ENCODE results near the gene ARHGAP10.
"Not testable (repeated sequence)": the region's sequence is repeated elsewhere in the genome, so short reads cannot be mapped to it uniquely, and the experiment has no call there.

The ARHGAP10 gene

DNA sequence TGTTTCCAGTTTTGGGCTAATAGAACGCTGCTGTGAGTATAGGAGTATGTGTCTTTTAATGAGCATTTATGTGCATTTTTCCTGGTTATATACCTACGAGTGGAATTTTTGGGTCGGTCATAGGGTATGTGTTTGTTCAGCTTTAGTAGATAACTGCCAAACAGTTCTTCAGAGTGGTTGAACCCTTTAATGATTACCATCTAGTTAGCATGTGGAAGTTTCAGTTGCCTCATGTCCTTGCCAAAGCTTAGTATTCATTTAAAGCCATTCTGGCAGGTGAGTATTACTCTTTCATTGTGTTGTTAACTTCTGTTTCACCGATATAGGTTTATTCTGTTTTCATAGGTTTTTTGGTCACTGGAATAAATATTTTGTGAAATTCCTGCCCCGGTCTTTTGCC is 229.1 kb downstream of the ARHGAP10 start:
- DNase-seq, result no peak

DNA sequence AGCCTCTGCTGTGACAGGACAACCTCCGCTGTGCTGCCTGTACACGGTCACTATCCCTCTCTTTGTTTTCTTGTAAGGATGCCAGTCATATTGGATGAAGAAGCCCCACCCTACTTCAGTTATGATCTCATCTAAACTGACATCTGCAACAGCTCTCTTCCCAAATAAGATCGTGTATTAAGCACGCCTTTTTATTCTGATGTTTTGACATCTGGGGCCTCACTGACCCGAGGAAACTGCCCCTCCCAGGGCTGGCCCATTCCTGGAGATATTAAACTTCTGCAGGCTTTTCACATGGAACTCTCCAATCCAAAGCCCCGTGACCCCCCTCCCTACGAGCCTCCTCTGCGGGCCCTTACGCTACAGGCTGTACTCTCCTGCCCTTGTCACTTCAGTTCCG is 232.0 kb downstream of the ARHGAP10 start:
- DNase-seq, result no peak

DNA sequence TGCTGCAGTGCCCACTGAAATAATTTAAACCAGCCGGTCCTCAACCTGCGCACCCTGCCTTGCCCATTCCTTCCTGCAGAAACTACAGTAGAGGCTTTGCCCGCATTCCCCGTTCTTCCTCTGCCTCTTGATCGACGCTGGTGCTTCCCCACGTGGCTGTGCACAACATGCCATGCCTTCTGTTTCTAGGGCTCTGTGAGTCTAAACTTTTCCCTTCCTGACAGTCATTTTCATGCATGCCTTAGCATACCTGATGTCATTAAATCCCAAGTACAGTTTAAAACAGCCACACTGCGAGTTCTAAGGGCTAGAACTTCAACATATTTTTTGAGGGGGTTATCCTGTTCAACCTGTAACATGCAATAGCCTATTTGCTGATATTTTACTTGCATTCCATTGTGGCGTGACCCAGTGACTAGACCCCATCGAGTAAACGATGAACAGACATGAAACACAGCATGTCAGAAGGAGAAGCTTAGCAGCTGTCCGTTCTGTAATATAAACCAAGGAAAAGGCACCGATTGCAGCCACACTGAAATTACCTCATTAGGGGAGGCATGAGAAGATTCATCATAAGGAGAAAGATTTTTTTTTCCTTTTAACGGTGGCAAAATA is 232.5 kb downstream of the ARHGAP10 start:
- DNase-seq, result no peak

DNA sequence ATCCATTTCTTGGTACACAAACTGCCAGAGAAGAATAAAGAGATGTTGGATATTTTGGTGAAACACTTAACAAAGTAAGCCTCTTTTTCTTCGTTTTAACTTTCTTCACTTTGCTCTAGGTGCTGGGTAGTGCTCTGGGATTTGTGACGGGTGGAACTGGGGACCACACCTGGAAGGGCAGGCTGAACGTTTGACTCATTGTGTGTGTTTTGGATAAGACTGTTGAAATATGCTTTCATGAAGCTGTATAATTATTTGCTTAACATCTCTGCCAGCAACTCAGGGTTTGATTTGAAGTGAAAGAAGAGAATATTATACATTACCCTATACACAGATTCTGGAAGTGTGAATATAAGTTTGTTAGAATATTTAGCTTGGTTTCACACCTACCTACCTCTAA is 233.2 kb downstream of the ARHGAP10 start:
- DNase-seq, result no peak

DNA sequence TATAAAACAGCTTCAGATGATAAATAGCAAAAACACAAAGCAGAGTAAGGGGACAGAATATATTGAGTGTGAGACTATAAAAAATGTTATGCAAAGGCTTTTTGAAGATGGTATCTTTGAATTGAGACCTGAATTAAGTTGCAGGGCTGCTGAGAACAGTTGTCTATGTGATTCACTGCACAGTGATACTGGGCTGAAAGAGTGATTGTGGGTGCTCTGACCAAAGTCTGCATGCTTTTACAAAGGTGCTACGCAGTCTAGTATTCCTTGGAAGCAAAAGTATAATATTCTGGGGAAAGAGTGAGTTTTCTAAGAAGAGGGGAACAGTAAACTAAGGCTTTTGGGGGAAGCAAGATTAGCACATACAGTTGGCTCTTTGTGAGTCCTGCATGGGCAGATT is 234.0 kb downstream of the ARHGAP10 start:
- DNase-seq, result no peak

DNA sequence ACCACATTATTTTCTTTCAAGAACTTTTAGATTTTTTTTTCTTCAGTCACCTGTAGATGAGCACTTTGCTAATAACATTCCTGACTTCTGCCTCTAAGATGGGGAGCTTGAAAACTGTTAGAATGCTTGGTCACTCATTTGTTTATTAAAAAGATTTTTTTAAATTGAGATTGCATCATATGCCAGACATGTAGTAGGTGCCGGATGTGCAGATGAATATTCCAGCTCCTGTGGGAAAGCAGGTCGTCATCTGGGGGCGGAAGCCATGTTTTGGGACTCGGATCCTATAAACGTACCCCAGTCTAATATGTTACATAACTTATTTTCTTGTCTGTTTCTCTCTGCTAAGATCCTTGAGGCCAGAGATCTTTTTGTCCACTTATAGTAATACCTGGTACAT is 236.8 kb downstream of the ARHGAP10 start:
- DNase-seq, result no peak

DNA sequence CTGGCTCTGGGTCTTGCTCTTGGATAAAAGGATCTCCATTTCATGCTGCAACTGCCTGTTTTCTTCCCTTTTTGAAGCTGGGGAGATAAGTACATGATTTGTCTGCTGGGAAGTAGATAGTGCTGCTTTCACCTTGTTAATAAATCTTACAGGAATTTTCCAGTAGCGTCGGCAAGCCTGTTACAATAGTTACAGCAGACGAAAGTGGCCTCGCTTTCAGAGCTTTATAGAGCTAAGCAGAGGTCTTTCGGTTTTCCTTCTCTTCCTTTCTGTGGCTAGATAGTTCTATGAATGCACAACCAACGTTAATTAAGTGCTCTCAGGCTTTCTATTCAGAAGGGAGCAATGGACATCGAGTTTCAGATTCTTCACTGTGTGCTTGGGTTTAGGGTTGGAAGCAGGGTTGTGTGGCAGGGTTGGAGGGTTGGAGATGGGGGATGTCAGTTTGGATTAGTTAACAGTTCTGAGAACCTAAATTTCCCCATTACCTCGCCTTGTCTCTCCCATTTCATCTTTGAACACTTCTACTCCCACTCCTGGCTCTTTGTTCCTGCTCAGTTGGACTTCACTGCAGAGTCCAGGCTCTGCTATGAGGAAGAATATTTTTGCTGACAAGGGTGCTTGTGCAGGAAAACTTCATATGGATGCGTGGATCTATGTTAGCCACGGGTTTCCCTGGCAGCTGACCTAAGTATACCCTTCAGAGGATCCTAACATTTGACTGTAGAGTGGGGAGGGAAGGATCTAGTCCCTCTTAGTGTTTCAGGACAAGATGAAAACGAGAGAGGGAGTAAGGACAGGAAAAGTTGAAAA is 237.9 kb downstream of the ARHGAP10 start:
- no peak for DNase-seq

DNA sequence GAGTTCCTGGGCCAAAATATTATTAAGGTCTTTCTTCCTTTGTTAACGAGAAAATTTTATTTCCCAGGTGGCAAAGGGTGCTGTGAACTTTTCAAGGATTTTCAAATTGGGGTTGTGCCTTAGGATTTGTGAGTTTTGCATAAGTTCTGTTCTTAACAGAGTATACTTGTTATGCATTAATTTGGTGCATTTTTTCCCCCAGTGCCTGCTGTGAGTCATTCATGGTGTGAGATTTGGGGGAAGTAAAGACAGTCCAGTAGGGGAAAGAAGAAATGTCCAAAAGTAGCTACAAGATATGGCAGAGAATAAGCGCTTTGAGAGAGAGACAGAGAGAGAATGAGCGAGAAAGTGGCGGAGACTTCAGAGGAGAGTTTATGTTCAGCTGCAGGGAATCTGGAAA is 239.2 kb downstream of the ARHGAP10 start:
- DNase-seq, result no peak

DNA sequence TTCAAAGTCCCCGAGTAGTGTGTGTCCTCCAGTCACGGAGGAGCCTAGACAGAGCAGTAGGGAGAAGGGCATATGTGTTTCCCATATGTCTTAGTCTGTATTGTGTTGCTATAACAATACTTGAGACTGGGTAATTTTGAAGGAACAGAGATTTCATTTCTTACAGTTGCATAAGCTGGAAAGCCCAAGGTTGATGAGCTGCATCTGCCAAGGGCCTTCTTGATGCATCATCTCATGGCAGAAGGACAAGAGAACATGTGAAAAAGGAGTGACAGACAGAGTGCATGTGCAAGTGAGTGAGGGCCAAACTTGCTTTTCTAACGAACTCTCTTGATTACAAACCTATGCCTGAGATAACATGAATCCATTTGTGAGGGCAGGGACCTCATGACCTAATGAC is 243.4 kb downstream of the ARHGAP10 start:
- DNase-seq, result no peak

DNA sequence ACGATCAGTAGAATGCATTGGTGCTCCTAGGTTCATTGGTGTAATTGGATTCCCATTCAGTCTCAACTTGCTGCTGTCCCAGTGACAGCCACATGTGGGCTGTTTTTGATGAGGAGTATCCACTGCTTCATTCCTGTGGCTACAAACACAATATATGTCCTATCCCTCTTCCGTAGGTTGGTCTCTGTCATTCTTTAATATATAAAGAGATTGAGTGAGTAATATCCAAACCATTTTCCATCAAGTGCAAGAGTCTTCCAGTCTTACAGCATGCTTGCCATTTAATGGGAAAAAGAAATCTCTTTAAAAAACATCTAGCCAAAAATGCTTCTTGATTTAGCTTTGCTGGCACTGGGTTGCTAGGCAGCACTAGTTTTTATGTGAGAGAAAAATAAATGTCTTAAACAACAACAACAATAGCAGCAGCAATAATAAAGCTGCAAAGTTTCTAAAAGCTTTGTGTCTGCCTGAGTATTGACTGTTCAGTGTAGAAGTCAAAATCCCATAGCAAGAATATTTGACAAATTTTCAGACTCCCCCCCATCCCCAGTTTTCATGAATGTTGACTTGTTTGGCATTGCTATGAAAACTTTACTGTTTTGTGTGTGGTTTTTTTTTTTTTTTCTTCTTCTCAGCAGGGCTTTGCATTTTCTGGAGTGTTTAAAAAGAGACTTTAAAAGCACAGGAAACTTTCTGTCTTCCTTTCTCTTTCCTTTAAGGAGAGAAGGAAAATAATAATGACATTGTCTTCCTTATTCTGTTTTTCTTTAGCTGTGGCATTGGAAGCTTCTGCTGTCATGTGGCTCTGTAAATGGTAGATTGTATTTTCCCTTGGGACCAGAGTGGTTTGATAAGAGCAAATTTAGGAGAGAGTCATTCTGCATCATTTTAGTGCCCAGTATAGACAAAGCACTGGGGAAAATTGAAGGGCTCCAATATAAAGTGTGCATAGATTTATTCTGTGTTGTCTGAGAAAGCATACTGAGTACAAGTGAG is 244.3 kb downstream of the ARHGAP10 start:
- DNase-seq, result no peak

DNA sequence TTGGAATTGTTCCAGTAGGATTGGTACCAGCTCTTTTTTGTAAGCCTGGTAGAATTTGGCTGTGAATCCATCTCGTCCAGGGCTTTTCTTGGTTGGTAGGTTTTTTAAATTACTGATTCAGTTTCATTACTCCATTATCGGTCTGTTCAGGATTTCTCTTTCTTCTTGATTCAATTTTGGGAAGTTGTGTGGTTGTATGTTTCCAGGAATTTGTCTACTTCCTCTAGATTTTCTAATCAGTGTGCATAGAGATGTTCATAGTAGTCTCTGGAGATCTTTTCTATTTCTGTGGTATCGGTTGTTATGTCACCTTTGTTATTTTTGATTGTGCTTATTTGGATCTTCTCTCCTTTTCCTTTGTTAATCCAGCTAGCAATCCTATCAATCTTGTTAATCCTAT is 248.7 kb downstream of the ARHGAP10 start:
- no peak for DNase-seq

DNA sequence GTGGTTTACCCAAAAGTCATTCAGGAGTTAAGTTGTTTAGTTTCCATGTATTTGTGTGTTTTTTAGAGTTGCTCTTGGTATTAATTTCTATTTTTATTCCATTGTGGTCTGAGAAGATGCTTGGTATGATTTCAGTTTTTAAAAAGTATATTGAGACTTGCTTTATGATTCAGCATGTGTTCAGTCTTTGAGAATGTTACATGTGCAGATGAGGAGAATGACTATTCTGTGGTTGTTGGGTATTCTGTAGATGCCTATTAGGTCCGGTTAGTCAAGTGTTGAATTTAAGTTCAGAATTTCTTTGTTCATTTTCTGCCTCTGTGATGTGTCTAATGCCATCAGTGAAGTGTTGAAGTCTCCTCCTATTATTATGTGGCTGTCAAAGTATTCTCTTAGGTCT is 249.4 kb downstream of the ARHGAP10 start:
- DNase-seq, result peak; percentile 14

DNA sequence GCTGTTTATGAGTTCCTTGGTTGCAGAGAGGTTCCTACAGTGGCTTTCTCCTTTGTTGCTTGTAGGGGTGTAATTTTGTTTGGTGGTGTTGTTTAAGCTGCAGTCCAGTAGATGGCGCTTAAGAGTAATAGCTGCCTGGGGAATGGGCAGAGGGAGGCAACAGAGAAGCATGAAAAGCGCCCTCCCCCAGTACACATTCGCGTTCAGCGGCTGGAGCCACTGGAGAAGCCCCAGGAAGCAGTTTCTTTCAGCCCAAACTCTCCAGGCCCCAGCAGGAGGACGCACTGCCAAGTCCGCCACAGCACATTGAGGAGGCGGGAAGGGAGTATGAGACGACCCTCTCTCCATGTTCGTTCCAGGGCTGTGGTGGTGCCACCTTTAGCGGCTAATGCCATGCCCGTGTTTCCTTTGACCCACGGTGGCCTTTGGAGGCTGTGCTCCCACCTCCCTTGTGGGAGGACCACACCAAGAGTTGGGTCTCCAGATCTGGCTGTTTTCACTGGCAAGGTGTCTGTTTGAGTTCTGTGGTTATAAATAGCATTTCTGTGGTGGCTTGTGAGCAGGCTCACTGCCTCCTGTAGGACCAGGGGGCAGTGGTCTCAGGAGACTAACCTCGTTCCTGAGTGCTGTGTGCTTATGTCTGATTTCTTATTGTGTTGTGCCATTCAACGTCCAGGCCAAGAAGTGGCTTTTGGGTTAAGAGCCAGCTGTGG is 252.3 kb downstream of the ARHGAP10 start:
- DNase-seq, result peak; percentile 44

DNA sequence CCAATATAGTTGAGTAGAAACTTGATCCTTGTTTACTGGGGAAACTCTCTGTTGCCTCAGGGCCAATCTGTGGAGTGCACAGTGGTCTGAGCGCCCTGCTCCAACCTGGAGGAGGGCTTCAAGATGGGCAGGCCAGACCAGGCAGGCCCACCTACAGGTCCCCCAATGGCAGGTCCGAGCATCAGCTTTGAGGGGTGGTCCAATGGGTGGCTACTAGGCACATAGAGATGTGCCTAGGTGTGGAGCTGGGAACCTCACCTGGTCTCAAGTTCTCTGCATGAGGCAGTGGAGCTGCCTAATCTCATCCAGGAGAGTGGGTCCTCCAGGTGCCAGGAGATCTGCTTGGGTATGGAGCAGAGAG is 252.9 kb downstream of the ARHGAP10 start:
- DNase-seq, result no peak

DNA sequence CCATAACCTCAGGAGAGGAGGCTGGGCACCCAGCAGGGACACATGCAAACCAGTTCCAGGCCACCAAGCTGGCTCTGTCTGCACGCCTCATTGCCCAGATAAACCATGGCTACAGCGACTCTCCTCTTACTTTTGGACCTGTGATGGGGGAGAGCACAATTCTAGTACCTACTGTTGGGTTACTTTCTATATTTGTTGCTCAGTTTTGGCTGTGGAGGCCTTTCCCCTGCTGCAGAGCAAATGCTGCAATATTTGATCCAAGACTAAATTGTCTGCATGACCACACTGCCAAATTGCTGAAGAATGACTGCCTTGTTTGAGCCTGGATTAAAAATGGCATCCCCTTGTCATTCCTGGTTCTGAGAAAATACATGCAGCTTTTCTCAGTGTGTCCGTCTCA is 253.5 kb downstream of the ARHGAP10 start:
- DNase-seq, result no peak

DNA sequence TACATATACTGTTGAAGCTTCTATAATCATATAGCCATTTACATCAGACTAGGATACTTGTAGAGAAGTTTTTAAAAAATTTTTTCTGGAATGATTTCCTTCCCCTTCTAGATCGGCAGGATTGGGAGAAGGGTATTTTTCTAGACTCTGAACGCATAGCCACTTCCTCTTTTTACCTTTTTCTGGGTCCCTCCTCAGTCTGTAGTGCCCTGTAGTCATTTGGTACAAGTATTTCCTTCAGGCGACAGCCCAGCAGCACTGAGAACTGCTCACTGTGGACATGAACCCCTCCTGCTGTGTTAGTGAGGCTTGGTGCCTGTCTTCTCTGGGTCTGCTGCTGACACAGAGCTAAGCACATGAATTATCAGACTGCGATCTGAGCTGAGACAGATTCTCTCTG is 255.4 kb downstream of the ARHGAP10 start:
- DNase-seq, result no peak

DNA sequence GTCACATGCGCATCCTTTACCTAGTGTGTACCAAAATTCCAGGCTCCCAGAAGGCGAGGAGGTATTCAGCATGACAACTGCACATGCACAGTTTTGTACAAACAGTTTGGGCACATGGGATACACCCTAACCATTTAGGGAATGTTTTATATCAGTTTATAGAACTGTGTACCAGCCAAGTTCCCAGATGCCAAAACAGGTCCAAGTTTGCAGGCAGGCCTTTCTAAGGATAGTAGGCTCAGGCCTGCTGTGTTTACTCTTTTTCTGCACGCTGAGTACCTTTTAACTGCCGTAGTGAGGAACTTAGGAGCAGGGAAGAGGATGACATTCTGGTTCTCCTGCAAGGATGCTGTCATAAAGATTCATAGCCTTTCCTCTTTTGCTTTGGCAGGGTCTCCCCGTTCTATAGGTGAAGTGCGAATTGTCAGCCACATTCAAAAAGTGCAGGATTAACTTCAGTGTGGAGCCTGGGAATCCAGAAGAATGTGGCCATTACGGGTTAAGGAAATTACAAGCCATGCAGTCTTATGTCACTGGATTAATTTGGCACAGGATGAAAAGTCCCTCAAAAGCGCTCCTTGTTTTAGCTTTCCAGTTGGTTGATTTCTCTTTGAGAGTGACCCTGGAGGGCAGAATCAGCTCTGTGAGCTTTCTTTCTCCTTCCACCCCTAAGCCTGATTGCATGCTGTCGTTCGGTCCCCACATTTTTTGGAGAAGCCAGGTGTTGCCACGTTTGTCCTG is 259.8 kb downstream of the ARHGAP10 start:
- no peak for DNase-seq

DNA sequence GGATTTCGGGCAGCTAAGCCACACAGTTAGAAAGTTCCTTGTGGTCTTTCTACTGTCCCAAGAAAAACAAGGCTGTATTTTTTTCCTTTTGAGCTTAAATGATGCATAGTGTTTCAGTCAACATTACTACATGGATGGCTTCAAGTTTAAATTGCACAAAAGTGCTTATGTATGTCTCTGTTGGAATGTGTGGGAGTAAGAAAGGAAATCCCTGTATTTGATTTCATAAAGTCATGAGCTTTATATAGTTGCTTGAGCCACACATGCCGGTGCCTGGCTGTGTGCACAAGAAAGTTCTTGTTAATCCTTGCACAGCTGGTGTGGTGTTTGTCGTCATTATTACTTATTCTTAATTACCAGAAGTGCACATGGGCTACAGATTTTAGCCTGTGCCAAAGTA is 262.2 kb downstream of the ARHGAP10 start:
- no peak for DNase-seq

DNA sequence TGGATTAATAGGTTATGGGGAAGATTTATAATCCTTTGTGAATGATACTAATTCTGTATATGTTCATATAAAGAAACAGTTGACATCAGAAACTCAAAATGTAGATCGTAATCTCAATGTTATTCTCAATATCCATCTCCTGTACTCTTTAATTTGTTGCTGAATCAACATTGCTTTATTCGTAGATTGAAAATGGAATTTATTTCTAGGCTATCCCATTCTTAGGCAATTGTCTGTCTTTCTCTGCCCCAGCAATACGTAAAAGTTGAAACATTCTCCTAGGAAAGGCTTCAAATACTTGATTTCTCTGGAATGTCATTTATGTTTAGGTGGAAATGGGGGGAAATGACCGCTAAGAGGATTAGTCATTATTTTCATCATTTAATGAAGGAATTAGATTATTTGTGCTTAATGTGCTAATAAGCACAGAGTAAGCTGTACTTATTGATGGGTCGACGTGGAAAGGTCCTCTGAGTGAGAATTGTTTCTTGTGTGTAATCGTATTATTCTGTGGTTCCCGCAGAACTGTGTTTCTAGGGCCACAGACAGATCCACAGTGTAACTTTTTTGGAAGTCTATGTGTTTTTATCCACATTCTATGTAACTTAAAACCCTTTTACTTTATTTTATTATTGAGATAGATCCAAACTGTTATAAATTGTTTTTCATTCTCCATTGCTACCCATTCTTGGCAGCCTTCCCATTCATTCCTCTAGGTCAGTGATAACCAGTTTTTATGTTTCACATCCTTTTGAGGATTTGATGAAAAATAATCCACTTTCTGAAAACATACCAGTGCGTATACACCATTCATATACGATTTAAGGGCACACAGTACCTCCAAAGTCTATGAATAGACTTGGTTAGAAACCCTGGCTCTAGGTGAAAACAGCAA is 262.9 kb downstream of the ARHGAP10 start:
- no peak for DNase-seq

DNA sequence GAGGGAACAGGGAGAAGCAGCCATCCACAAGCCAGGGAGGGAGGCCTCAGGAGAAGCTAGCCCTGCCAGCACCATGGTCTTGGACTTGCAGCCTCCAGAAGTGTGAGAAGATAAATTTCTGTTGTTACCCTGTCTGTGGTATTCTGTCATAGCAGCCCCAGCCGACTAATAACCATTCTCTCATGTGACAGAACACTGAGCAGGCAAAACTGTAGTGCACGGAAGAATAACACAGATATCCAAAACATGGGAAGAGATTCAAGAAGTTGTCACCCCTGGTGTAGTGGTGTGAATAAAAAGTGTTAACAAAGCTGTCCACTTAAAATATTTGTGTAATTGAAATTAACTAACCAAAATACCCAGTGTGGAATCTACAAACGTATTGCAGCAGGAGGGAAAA is 265.0 kb downstream of the ARHGAP10 start:
- no peak for DNase-seq

DNA sequence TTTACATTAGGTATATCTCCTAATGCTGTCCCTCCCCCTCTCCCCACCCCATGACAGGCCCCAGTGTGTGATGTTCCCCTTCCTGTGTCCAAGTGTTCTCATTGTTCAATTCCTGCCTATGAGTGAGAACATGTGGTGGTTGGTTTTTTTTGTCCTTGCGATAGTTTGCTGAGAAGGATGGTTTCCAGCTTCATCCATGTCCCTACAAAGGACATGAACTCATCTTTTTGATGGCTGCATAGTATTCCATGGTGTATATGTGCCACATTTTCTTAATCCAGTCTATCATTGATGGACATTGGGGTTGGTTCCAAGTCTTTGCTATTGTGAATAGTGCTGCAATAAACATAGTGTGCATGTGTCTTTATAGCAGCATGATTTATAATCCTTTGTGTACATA is 268.1 kb downstream of the ARHGAP10 start:
- DNase-seq, result not testable (repeated sequence)

All from activated CD4-positive, alpha-beta T cell treated with anti-CD3 and anti-CD28 coated beads, Interleukin-2, Interleukin-6, amounts not matched to agents 100 ng/mL and 50 ng/mL, durations not matched to agents 16 hours and 8 hours (primary cell).